DMS53 (cell line): ENCODE results near the gene ADCY9.

Experiments used
- DNase-seq: peaks from one replicate; lab custom pipeline; 2025; lab: John Stamatoyannopoulos, UW

Gene ADCY9

DNA sequence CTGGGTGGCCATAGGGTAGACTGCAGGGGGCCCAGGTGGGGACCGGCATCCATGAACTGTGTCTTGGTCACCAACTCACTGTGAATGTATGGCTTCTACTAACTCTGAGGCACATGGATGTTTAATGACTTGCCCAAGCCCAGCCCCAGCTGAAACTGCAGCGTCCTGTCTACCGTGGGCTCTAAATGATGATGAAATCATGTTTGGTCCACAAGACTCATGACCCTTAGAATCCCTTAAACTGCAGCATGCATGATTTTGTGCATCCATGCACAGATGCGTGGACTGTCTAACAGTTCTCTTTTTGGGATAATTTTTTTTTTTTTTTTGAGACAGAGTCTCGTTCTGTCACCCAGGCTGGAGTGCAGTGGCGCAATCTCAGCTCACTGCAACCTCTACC is 203.3 kb downstream of the ADCY9 start:
- DNase-seq, result no peak
